Subcutaneous abdominal adipose tissue (tissue), 5 donors: Measurements from ENCODE around the gene ENSA.
"Not testable (repeated sequence)": the region's sequence is repeated elsewhere in the genome, so short reads cannot be mapped to it uniquely, and the experiment has no call there.

Experiments
- H3K27ac ChIP-seq: one replicate; pipeline ENCODE4 v1.7.0; 2013; ENCODE audit warnings: low read depth, mild to moderate bottlenecking, inconsistent platforms, low read length, moderate library complexity
- H3K27me3 ChIP-seq, 5 donors: one replicate each; pipeline ENCODE4 v1.7.0; 2013; ENCODE audit warnings: low read length in 5 of 5, inconsistent platforms in 1 of 5; ENCODE audit not compliant: control insufficient read depth in 5 of 5, insufficient read depth in 4 of 5
- H3K36me3 ChIP-seq, 5 donors: one replicate each; pipeline ENCODE4 v1.7.0; 2013; ENCODE audit warnings: low read length in 5 of 5; ENCODE audit not compliant: control insufficient read depth in 5 of 5, insufficient read depth in 5 of 5
- H3K4me1 ChIP-seq, 5 donors: one replicate each; pipeline ENCODE4 v1.7.0; 2013; ENCODE audit warnings: low read length in 5 of 5, mild to moderate bottlenecking in 3 of 5, moderate library complexity in 1 of 5; ENCODE audit not compliant: control insufficient read depth in 5 of 5, insufficient read depth in 5 of 5
- H3K4me3 ChIP-seq, 5 donors: one replicate each; pipeline ENCODE4 v1.7.0; 2013; ENCODE audit warnings: low read length in 5 of 5, low read depth in 1 of 5
- H3K9ac ChIP-seq, 5 donors: one replicate each; pipeline ENCODE4 v1.7.0; 2013; ENCODE audit warnings: low read length in 5 of 5, mild to moderate bottlenecking in 4 of 5, moderate library complexity in 3 of 5
- H3K9me3 ChIP-seq, 5 donors: one replicate each; pipeline ENCODE4 v1.7.0; 2013; ENCODE audit warnings: low read length in 5 of 5; ENCODE audit not compliant: control insufficient read depth in 5 of 5
- donor health status: healthy.
- donor health status: healthy.
- donor health status: healthy.
- donor health status: healthy.
- donor health status: healthy.

Gene ENSA

DNA sequence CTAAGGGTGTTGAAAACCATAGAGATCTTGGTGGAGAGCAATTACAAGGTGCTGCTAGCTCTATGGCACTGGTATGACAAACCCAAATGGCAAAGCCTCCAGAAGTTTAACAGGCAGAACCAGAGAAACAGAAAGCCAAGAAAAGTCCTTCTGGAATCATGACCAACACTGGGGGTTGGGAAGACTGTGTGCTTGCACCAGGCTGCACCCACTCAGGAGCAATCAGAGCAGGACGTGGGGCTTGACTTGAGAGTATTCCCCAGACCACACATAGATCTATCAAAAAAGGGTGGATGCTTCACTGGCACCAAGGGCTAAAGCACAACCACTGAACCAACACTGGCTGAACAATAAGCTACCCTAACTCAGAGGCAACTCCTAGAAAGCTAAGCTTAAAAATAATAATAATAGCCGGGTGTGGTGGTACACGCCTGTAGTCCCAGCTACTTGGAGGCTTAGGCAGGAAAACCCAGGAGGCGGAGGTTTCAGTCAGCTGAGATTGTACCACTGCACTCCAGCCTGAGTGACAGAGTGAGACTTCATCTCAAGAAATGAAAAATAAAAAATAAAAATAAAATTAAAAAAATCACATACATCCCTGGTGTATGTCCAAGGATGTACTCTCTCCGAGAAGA, 20.1 kb upstream of the ENSA start:
- no peaks in the 10 kb centered on the region for H3K9me3 ChIP-seq
- H3K27ac ChIP-seq: no peak overlapping the region
- H3K4me1 ChIP-seq: peaks cover 0 to 6% (median 4%) of the 10 kb centered on the region in 5 donors
- H3K9ac ChIP-seq: no peak overlapping the region
- no peaks in the 10 kb centered on the region for H3K27me3 ChIP-seq
- no peak overlapping the region for H3K4me3 ChIP-seq
- peaks cover 22 to 40% (median 26%) of the 10 kb centered on the region in 5 donors for H3K36me3 ChIP-seq

DNA sequence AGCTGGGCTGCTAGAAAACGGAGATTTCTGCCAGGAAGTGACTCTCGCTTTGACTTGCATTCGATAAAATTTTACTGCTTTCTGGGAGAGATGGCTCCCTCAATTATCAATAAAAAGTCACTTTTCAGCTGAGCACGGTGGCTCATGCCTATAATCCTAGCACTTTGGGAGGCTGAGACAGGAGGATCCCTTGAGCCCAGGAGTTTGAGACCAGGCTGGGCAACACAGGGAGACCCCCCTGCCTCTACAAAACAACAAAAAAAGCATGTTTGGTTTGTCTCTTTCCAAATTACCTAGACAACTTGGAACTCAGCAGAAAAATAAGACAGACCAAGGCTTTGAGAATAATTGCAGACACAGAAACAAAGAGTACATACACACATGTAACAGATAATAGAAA, 12.9 kb upstream of the ENSA start:
- Histone ChIP-seq H3K4me1 (no peaks in the 10 kb centered on the region), H3K9me3 (no peaks in the 10 kb centered on the region), H3K36me3 (peaks cover 2 to 14% (median 9%) of the 10 kb centered on the region in 5 donors), H3K4me3 (no peak overlapping the region), H3K27me3 (no peaks in the 10 kb centered on the region), H3K27ac (no peak overlapping the region), H3K9ac (no peak overlapping the region)

DNA sequence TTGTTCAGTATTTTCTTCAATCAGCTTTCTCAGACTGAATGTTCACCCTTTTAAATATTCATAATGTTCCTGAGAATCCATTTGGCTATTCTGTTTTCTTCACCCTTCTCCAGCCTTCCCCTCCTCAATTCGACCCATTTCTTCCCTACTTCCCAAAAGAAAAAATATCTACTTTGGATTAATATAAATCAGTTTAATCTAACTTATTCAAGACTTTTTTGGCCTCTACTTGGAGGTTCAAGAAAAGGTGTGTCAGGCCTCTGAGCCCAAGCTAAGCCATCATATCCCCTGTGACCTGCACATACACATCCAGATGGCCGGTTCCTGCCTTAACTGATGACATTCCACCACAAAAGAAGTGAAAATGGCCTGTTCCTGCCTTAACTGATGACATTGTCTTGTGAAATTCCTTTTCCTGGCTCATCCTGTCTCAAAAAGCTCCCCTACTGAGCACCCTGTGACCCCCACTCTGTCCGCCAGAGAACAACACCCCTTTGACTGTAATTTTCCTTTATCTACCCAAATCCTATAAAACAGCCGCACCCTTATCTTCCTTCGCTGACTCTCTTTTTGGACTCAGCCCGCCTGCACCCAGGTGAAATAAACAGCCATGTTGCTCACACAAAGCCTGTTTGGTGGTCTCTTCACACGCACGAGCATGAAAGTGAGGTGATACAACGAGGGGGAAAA, 11.9 kb upstream of the ENSA start:
- not testable (repeated sequence) for H3K4me3 ChIP-seq, H3K9me3 ChIP-seq, H3K4me1 ChIP-seq

DNA sequence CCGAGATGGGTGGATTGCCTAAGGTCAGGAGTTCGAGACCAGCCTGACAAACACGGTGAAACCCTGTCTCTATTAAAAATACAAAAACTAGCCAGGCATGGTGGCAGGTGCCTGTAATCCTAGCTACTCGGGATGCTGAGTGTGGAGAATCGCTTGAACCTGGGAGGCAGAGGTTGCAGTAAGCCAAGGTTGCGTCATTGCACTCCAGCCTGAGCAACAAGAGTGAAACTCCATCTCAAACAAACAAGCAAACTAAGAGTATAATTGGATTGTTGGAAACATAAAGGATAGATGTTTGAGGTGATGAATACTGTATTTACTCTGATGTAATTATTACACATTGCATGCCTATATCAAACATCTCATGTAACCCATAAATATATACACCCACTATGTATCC, 9.0 kb upstream of the ENSA start:
- H3K27me3 ChIP-seq, H3K27ac ChIP-seq, H3K9me3 ChIP-seq, H3K9ac ChIP-seq, H3K4me1 ChIP-seq, H3K36me3 ChIP-seq, H3K4me3 ChIP-seq: not testable (repeated sequence)

More for the DNA sequence above, 11.9 kb upstream of the ENSA start:
- H3K36me3 ChIP-seq, H3K27me3 ChIP-seq, H3K9ac ChIP-seq, H3K27ac ChIP-seq: not testable (repeated sequence)

DNA sequence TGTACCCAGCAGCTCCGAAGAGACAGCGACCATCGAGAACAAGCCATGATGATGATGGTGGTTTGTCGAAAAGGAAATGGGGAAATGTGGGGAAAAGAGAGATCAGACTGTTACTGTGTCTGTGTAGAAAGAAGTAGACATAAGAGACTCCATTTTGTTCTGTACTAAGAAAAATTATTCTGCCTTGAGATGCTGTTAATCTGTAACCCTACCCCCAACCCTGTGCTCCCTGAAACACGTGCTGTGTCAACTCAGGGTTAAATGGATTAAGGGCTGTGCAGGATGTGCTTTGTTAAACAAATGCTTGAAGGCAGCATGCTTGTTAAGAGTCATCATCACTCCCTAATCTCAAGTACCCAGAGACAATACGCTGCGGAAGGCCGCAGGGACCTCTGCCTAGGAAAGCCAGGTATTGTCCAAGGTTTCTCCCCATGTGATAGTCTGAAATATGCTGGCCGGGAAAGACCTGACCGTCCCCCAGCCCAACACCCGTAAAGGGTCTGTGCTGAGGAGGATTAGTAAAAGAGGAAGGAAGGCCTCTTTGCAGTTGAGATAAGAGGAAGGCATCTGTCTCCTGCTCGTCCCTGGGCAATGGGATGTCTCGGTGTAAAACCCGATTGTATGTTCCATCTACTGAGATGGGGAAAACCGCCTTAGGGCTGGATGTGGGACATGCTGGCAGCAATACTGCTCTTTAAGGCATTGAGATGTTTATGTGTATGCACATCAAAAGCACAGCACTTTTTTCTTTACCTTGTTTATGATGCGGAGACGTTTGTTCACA, 5.6 kb upstream of the ENSA start:
- H3K4me3 ChIP-seq, H3K27me3 ChIP-seq, H3K27ac ChIP-seq, H3K9me3 ChIP-seq, H3K36me3 ChIP-seq, H3K9ac ChIP-seq, H3K4me1 ChIP-seq: not testable (repeated sequence)

DNA sequence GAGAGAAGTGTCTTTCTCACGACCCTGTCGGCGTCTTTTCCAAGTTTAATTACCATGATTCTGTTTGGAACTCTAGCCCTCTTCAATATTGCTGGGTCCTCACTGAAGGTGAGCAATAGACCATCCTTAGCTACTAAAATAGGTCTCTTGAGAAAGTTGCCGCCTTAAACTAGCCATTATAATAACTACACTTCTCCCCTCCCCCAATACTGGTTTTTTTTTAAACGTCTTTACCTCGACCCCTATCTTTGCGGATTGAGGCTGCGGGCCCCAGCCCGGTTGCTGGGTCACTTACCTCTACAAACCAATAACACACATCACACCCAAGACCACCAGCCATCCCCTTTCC, 672 bp downstream of the ENSA start:
- peak overlapping the region; percentile 95 for H3K27ac ChIP-seq
- peaks cover 0 to 23% (median 20%) of the 10 kb centered on the region in 5 donors for H3K4me1 ChIP-seq
- peak overlapping the region; percentile 50 to 93 (median 74) for H3K9ac ChIP-seq

DNA sequence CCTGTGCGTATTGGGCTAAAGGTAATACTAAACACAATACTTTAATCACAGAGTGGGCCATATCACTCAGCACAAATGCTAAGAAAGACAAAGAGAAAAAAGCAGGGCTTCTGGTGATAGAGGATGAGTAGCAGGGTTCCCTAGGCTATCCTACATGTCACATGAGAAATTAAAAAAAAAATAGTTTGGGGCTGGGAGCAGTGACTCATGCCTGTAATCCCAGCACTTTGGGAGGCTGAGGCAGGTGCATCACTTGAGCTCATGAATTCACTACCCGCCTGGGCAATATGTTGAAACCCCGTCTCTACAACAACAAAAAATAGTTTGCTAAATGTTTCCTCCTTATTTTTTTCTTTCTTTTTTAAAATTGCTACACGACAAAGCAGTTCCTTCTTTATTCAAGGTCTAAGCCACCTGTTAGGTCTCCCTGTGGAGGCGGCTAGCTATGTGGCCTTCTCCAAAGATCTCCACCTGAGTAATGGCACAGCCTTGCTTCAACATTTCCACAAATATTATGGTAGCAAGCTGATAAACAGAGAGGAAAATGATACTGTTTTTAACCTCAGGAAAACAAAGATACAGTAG, 1.5 kb downstream of the ENSA start:
- Histone ChIP-seq H3K9ac (peak overlapping the region in 2 of 5 donors; percentile 89 to 93), H3K36me3 (peaks cover 22 to 43% (median 37%) of the 10 kb centered on the region in 5 donors), H3K27me3 (no peaks in the 10 kb centered on the region), H3K4me3 (peak overlapping the region; percentile 73 to 96 (median 86)), H3K27ac (peak overlapping the region; percentile 33), H3K9me3 (no peaks in the 10 kb centered on the region), H3K4me1 (peaks cover 0 to 25% (median 22%) of the 10 kb centered on the region in 5 donors)

More for the DNA sequence above, 672 bp downstream of the ENSA start:
- Histone ChIP-seq H3K36me3 (peaks cover 22 to 37% (median 32%) of the 10 kb centered on the region in 5 donors), H3K4me3 (peak overlapping the region; percentile 73 to 96 (median 86)), H3K9me3 (no peaks in the 10 kb centered on the region), H3K27me3 (no peaks in the 10 kb centered on the region)

DNA sequence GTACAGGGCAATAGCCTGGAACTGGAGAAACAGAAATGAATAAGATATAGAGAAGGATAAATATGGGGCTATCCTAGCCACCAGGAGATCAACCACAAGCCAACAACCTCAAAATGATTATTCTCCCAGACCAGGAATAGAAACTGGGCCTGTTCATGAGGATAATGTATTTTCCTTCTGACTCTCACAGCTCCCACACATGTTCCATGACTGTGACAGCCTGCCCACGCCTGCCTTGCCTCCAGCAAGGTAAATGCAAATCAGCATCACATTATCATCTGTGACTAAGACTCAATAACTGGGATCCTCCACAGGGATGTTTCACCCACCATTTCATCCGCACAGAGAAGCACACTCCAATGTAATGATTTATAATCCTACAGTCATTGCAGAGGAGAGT, 3.3 kb downstream of the ENSA start:
- H3K9ac ChIP-seq: no peak overlapping the region
- no peak overlapping the region for H3K4me3 ChIP-seq
- peaks cover 22 to 44% (median 39%) of the 10 kb centered on the region in 5 donors for H3K36me3 ChIP-seq
- peaks cover 0 to 41% (median 34%) of the 10 kb centered on the region in 5 donors for H3K4me1 ChIP-seq
- no peak overlapping the region for H3K27ac ChIP-seq
- H3K9me3 ChIP-seq: no peaks in the 10 kb centered on the region
- no peaks in the 10 kb centered on the region for H3K27me3 ChIP-seq

DNA sequence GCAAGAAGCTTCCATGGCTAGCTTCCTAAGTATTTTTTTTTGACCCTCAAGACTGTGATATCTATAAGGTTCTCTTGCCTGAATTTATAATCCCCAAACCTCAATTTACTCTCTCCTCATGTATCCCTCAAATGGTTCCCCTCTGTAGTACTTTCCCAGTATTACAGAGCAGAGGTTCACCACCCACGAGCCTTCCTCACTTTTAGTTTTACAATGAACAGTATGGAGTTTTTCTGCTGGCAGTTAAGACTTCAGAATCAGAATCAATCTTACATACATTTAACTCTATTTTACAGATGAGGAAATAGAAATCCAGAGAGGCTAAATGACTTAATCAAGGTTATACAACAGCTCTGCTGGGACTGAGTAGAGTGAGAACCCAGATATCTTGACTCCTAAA, 4.9 kb downstream of the ENSA start:
- peaks cover 4 to 48% (median 41%) of the 10 kb centered on the region in 5 donors for H3K4me1 ChIP-seq
- not testable (repeated sequence) for H3K9me3 ChIP-seq, H3K9ac ChIP-seq, H3K27me3 ChIP-seq, H3K27ac ChIP-seq, H3K4me3 ChIP-seq
- H3K36me3 ChIP-seq: peaks cover 22 to 49% (median 42%) of the 10 kb centered on the region in 5 donors

DNA sequence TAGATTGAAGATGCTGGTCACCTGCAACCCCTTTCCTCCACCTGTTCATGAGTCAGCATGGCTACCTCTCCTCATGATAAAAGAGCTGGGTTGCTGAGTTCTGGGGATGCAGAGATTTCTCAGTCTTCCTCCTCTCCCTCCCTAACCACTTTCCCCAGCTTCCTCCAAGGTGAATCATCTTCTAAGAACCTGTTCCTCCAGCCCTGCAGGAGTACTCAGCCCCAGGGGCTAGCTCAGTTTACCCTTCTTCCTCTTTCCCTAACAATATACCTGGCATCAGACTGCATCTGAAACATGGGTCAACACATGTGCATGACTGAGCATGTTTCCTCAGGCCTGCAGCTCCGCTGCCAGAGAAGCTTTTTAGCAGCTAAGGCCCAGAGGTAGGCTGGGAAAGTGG, 5.3 kb downstream of the ENSA start:
- Histone ChIP-seq H3K4me1 (peaks cover 4 to 52% (median 45%) of the 10 kb centered on the region in 5 donors), H3K36me3 (peaks cover 22 to 49% (median 42%) of the 10 kb centered on the region in 5 donors)
- H3K27me3 ChIP-seq, H3K27ac ChIP-seq, H3K9me3 ChIP-seq, H3K4me3 ChIP-seq, H3K9ac ChIP-seq: not testable (repeated sequence)
